Gastrocnemius medialis (tissue), 4 donors: Measurements from ENCODE around the gene METTL26. TPM values are rescaled to one million over a fixed set of nuclear protein-coding genes. Genes with fewer than 3 reads are reported as not detected.

ENCODE experiments used
- ATAC-seq, 2 donors: fragments of 150-250 bp; one replicate each; pipeline ENCODE4 v1.9.1; 2016
- DNase-seq, 2 donors: peaks; one replicate each; pipeline ENCODE4 v3.0.0-alpha.2; 2019
- H3K27ac ChIP-seq, 4 donors: fragments of 200-600 bp; sonication (generic); 1 replicate in 1 of 4; 2 replicates in 3 of 4; pipeline ENCODE4 v1.5.1; 2016 to 2018; ENCODE audit warnings: mild to moderate bottlenecking in 2 of 4, moderate library complexity in 1 of 4
- H3K27me3 ChIP-seq, 3 donors: fragments of 200-600 bp; sonication (generic) in 2 of 3; 1 replicate in 1 of 3; 2 replicates in 2 of 3; pipeline versions ENCODE4 v1.5.1 to v1.6.0; 2016 to 2019; ENCODE audit warnings: mild to moderate bottlenecking in 1 of 3, moderate library complexity in 1 of 3
- H3K36me3 ChIP-seq, 2 donors: fragments of 200-600 bp; sonication (generic) in 1 of 2; one replicate each; pipeline ENCODE4 v1.5.1; 2017 to 2018
- H3K4me1 ChIP-seq, 2 donors: fragments of 200-600 bp; sonication (generic) in 1 of 2; one replicate each; pipeline ENCODE4 v1.5.1; 2016 to 2017; ENCODE audit warnings: mild to moderate bottlenecking in 2 of 2
- H3K4me3 ChIP-seq, 4 donors: fragments of 200-600 bp; sonication (generic) in 3 of 4; 1 replicate in 1 of 4; 2 replicates in 3 of 4; pipeline ENCODE4 v1.5.1; 2016 to 2019; ENCODE audit warnings: mild to moderate bottlenecking in 2 of 4
- H3K9me3 ChIP-seq, 3 donors: fragments of 200-600 bp; sonication (generic) in 2 of 3; 1 replicate in 1 of 3; 2 replicates in 2 of 3; pipeline ENCODE4 v1.5.1; 2016 to 2019
- POLR2A ChIP-seq, 2 donors: fragments of 450-650 bp; IDR thresholded peaks; one replicate each; pipeline ENCODE4 v1.6.1; 2017; ENCODE audit warnings: antibody characterized with exemption in 2 of 2, mild to moderate bottlenecking in 2 of 2, moderate library complexity in 2 of 2
- in situ Hi-C, 4 donors: fragments of 200-750 bp; cut with MboI; loops; one replicate each; pipeline versions ENCODE4 v1.15.0 to v1.8.0; 2017; ENCODE audit warnings: low sequenced_read_pairs in 4 of 4
- intact Hi-C: fragments of 100-400 bp; cut with DNase I; formaldehyde crosslinking; loops from one replicate; pipeline ENCODE4 v1.15.1; 2023; ENCODE audit warnings: low total_unique reads
- total RNA-seq, 4 donors: library from RNA; depleted of rRNA; stranded (reverse); fragments of >200 nt; gene quantifications; one replicate each; pipeline versions ENCODE4 v1.1.0 to v1.2.3, GENCODE V29; 2016
- TF ChIP-seq, protein P1 (sequence below), 5 experiments: fragments of 450-650 bp in 3 of 5; fragments of 200-600 bp in 2 of 5; sonication (generic) in 2 of 5; IDR thresholded peaks in 4 of 5; conservative IDR thresholded peaks in 1 of 5; 1 replicate in 4 of 5; 2 replicates in 1 of 5; pipeline ENCODE4 v1.5.1; 2016 to 2019; ENCODE audit warnings: antibody characterized with exemption in 5 of 5, mild to moderate bottlenecking in 3 of 5, moderate library complexity in 3 of 5

METTL26 gene
- total RNA-seq, 4 donors from 2014 or later: 114 to 212 (median 141) TPM

DNA sequence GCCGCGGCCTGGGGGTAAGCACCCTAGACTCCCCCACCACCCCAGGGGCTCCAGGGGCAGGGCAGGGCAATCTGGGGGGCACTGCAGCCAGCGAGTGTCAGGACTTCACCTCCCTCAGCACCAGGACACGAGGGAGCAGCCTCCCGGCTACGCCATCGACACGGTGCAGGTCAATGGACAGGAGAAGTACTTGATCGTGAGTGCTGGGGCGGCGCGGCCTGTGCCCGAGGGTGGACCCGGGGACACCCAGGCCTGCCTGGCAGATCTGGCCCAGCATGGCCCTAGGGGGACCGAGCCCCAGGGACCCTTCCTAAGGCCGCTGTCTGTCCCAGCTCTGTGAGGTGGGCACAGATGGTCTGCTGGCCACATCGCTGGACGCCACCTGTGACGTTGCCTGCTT, 36.3 kb upstream of the METTL26 start:
- in situ Hi-C loops: no loop called here
- DNase-seq: no peak

DNA sequence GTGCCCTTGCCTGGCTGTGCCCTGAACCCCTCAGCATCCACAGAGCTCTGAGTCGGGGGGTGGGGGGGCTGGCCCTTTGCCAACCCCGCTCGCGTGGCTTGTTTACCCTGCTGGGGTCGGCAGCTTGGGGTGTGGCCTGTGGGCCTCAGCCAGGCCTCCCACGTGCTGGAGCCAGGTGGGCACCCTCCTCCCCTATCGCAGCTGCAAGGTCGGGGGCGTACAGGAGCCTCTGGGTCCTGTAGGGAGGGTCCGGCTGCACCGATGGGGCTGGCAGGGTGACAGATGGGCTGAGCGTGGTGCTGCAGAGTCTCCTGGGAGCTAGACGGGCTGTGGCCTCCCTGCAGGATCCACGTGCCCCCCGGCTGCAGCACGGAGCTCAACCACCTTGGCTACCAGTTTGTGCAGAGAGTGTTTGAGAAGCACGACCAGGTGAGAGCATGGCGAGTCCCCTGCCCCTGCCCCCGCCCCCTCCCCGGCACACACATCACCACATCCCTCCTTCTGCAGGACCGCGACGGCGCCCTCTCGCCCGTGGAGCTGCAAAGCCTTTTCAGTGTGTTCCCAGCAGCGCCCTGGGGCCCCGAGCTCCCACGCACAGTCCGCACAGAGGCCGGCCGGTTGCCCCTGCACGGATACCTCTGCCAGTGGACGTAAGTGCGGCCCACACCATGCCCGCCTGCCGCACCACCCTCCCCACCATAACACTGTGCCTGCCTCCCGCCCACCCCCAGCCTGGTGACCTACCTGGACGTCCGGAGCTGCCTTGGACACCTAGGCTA, 35.4 kb upstream of the METTL26 start:
- no peak for ATAC-seq
- no peak for DNase-seq
- intact Hi-C loops (no loop called here), in situ Hi-C loops (no loop called here)
- Histone ChIP-seq H3K4me3 (no peak overlapping the region), H3K27ac (no peak overlapping the region), H3K27me3 (no peaks in the 10 kb centered on the region), H3K36me3 (peaks cover 0 to 46% of the 10 kb centered on the region in 2 donors), H3K4me1 (peaks cover 7 to 18% of the 10 kb centered on the region in 2 donors), H3K9me3 (no peaks in the 10 kb centered on the region)
- TF ChIP-seq, protein P1, sequence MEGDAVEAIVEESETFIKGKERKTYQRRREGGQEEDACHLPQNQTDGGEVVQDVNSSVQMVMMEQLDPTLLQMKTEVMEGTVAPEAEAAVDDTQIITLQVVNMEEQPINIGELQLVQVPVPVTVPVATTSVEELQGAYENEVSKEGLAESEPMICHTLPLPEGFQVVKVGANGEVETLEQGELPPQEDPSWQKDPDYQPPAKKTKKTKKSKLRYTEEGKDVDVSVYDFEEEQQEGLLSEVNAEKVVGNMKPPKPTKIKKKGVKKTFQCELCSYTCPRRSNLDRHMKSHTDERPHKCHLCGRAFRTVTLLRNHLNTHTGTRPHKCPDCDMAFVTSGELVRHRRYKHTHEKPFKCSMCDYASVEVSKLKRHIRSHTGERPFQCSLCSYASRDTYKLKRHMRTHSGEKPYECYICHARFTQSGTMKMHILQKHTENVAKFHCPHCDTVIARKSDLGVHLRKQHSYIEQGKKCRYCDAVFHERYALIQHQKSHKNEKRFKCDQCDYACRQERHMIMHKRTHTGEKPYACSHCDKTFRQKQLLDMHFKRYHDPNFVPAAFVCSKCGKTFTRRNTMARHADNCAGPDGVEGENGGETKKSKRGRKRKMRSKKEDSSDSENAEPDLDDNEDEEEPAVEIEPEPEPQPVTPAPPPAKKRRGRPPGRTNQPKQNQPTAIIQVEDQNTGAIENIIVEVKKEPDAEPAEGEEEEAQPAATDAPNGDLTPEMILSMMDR (IDR thresholded peaks at IDR 0.05 in 4 of 5, conservative IDR thresholded peaks at IDR 0.05 in 1 of 5): no peak
- no peak for TF ChIP-seq POLR2A (IDR thresholded peaks at IDR 0.05)

More for the DNA sequence above, 36.3 kb upstream of the METTL26 start:
- no peaks in the 10 kb centered on the region for H3K9me3 ChIP-seq
- peaks cover 7 to 16% of the 10 kb centered on the region in 2 donors for H3K4me1 ChIP-seq
- TF ChIP-seq, protein P1 (IDR thresholded peaks at IDR 0.05 in 4 of 5, conservative IDR thresholded peaks at IDR 0.05 in 1 of 5): no peak
- no peak for TF ChIP-seq POLR2A (IDR thresholded peaks at IDR 0.05)
- H3K27ac ChIP-seq: no peak overlapping the region
- peaks cover 0 to 46% of the 10 kb centered on the region in 2 donors for H3K36me3 ChIP-seq
- H3K4me3 ChIP-seq: no peak overlapping the region
- intact Hi-C loops: no loop called here
- H3K27me3 ChIP-seq: no peaks in the 10 kb centered on the region
- ATAC-seq: no peak

DNA sequence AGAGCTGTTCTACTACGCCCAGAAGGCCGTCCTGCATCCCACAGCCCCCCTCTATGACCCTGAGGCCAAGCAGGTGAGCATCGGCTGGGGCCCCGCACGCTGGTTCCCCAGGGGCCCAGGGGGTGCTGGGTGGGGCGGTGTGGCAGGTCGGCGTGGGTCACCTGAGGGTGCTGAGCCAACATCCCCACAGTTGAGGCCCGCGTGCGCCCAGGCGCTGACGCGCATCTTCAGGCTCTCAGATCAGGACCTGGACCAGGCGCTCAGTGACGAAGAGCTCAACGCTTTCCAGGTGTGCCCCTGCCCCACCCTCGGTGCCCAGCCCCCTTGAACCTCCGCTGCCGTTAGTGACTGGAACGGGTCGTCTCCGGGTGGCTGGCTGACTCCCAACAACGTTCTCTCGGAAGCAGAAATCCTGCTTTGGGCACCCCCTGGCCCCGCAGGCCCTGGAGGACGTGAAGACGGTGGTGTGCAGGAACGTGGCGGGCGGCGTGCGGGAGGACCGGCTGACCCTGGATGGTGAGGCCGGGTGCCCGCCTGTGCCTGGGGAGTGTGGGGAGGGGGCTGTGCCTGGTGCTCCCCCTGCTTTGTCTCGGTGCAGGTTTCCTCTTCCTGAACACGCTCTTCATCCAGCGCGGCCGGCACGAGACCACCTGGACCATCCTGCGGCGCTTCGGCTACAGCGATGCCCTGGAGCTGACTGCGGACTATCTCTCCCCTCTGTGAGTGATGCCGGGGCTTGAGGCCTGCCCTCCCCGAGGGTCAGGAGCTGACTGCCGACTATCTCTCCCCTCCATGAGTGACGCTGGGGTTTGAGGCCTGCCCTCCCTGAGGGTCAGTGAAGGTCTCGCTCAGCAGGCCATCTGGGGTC, 34.6 kb upstream of the METTL26 start:
- no peak for DNase-seq
- peaks cover 7 to 18% of the 10 kb centered on the region in 2 donors for H3K4me1 ChIP-seq
- no peak for TF ChIP-seq POLR2A (IDR thresholded peaks at IDR 0.05)
- TF ChIP-seq, protein P1 (IDR thresholded peaks at IDR 0.05 in 4 of 5, conservative IDR thresholded peaks at IDR 0.05 in 1 of 5): no peak
- intact Hi-C loops: no loop called here
- H3K27me3 ChIP-seq: no peaks in the 10 kb centered on the region
- H3K36me3 ChIP-seq: peaks cover 0 to 46% of the 10 kb centered on the region in 2 donors
- H3K4me3 ChIP-seq: no peak overlapping the region
- H3K9me3 ChIP-seq: no peaks in the 10 kb centered on the region
- no peak overlapping the region for H3K27ac ChIP-seq
- no peak for ATAC-seq
- in situ Hi-C loops: no loop called here

DNA sequence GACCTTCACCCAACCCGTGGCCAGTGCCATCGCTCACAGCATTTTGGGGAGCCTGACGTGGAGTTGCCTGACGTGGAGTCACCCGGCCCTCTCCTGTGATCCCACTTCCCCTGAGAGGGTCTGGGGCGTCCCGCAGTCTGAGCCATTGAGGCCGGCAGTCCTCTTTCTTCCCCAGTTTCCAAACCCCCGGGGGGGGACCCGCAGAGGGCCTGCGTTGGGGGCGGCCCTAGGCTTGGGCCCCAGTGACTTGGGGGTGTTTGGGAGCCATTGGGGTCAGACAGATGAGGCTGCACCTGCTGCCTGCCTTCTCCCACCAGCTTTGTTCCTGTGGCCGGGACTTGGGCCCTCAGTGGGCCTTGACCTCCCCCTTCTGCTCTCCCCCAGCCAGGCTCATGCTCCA, 33.6 kb upstream of the METTL26 start:
- DNase-seq: no peak
- Histone ChIP-seq H3K27me3 (no peaks in the 10 kb centered on the region), H3K4me3 (no peak overlapping the region), H3K27ac (no peak overlapping the region), H3K9me3 (no peaks in the 10 kb centered on the region), H3K4me1 (peaks cover 7 to 18% of the 10 kb centered on the region in 2 donors), H3K36me3 (peaks cover 0 to 46% of the 10 kb centered on the region in 2 donors)
- TF ChIP-seq, protein P1 (IDR thresholded peaks at IDR 0.05 in 4 of 5, conservative IDR thresholded peaks at IDR 0.05 in 1 of 5): no peak
- TF ChIP-seq POLR2A (IDR thresholded peaks at IDR 0.05): no peak
- intact Hi-C loops: no loop called here
- in situ Hi-C loops: no loop called here
- no peak for ATAC-seq
